ENCODE measurements around the gene AOPEP. TPM values are rescaled to one million over a fixed set of nuclear protein-coding genes. Genes with fewer than 3 reads are reported as not detected.

The AOPEP gene, protein sequence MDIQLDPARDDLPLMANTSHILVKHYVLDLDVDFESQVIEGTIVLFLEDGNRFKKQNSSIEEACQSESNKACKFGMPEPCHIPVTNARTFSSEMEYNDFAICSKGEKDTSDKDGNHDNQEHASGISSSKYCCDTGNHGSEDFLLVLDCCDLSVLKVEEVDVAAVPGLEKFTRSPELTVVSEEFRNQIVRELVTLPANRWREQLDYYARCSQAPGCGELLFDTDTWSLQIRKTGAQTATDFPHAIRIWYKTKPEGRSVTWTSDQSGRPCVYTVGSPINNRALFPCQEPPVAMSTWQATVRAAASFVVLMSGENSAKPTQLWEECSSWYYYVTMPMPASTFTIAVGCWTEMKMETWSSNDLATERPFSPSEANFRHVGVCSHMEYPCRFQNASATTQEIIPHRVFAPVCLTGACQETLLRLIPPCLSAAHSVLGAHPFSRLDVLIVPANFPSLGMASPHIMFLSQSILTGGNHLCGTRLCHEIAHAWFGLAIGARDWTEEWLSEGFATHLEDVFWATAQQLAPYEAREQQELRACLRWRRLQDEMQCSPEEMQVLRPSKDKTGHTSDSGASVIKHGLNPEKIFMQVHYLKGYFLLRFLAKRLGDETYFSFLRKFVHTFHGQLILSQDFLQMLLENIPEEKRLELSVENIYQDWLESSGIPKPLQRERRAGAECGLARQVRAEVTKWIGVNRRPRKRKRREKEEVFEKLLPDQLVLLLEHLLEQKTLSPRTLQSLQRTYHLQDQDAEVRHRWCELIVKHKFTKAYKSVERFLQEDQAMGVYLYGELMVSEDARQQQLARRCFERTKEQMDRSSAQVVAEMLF
- total RNA-seq, result 119 TPM

DNA sequence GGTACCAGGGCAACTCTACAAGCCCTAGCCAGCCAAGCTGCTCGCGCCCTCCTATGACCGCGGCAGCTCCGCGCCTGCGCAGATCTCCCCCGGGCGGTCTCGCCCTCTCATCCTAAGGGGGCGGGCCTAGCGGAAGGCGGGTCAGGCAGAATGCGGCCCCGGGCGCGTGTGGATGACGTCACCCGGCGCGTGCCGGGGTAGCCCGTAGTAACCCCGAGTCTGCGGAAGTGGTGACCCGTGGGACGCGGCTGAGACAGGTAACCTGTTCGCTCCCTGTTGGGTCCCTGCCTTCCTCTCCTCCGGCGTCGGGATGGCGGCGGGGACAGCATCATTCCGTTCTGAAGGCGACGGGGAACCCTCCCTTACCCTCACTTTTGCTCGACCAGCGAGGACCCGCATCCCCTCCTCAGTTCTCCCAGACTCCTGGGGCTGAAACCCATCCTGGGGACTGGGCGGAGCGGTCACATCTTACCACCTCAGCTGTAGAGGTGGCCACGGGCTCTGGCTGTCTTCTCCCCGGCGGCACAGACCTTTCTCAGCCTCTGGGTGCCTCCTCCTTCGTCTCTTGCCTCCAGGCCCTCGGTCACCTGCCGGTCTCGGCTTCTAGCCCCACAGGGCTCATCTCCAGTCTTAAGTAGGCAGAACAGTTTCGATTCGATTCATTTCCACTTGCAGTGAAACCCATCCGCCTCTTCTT, at the start of gene AOPEP:
Gene AOPEP, plus strand, starts transcription at position 205 of the 697 bp plus-strand sequence. CDS start 33,085 bp downstream, outside the sequence.
- DNase-seq, result peak; percentile 91

DNA sequence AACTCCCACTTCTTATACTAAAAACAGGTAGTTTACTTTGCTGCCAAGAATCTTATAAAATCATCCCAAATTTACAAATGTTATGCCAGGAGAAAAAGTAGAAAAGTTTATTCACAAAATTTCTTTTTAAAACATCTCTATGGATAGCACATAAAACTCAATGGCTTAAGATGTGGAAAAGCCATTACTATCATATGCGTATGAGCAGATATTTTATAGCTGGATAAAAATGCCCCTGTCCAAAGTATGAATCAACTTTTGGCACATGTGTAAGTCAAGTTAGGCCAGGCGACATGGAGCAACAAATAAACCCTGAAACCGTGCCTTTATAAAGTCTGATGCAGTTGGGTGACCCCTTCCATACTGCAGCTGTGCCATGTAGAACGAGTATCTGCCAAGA, 48.6 kb upstream of the AOPEP start:
- DNase-seq, result peak; percentile 59

DNA sequence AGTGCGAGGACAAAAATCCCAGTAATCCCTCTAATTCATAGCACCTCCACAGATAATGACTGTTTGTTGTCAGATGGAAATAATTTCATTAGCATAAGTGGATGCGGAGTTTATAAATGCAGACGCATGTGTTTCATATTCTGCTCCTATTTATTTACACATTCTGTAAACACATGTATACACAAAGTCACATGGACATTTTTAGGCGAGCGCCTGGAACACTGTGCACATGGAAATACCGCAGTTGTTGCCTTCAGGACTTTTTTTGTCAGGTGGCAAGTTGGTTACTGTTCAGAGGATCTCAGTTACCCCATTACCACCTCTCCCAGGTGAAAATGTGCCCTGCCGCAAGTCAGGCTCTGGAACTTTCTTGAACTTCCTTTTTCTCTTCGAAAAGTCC, 46.9 kb upstream of the AOPEP start:
- peak; percentile 70 for DNase-seq

GRCh38 chr9:94680020-94680419, 46.5 kb upstream of the AOPEP start:
- DNase-seq, result no peak

- no peak for DNase-seq
Measured at GRCh38 chr9:94680621-94681020, 45.9 kb upstream of the AOPEP start.

DNA sequence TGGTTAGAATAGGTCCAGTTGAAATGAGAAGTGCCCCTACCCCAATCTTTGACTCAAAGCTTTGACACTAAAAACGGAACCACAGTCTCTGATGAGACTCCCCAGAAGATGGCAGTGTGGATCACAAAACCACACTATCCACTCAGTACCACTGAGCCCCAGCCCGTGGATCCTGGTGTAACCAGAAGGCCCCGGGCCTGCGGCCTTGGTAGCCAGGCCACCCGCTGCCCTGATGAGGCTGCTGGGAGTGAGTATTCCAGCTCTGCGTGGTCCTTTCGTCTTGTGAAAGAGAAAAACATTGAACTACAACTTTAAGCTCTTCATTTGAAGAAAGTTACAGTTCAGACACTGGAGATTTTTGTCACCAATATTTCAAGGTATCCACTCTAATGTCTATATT, 45.0 kb upstream of the AOPEP start:
- DNase-seq, result peak; percentile 42

- no peak for DNase-seq
Measured at GRCh38 chr9:94685359-94685758, 41.1 kb upstream of the AOPEP start.

DNA sequence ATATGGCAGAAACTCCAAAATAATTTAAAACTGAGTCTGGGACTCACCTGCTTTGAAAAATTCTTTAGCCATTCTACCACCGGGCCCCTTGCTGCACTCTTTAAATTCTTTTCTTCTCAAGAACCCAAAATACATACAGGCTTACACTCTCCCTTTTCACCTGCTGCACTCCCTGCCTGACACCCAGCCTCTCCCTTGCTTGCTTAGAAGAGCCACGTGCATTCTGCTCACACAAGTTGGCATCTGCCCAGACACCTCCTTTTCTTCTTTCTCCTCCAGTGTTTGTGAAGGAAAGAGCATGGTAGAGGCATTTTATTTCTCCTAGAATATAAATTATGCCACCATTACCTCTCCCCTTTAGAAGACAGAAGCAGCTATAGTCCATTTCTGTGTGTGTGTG, 39.0 kb upstream of the AOPEP start:
- DNase-seq, result no peak

DNA sequence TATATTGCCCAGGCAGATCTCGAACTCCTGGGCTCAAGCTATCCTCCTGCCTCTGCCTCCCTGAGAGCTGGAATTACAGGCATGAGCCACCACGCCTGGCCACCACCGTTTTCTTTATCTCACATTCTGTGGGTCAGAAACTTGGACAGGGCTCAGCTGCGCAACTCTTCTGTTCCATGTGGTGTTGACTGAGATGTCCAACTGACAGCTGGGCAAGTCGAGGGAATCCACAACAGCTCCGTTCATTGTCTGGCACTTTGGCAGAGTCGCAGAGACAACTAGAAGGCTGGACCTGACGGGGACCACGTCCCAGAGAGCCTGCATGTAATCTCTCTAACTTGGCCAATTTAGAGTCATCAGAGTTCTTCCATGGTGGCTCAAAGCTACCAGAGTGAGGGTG, 36.2 kb upstream of the AOPEP start:
- DNase-seq, result no peak

GRCh38 chr9:94692601-94693000, 33.9 kb upstream of the AOPEP start:
- no peak for DNase-seq

DNA sequence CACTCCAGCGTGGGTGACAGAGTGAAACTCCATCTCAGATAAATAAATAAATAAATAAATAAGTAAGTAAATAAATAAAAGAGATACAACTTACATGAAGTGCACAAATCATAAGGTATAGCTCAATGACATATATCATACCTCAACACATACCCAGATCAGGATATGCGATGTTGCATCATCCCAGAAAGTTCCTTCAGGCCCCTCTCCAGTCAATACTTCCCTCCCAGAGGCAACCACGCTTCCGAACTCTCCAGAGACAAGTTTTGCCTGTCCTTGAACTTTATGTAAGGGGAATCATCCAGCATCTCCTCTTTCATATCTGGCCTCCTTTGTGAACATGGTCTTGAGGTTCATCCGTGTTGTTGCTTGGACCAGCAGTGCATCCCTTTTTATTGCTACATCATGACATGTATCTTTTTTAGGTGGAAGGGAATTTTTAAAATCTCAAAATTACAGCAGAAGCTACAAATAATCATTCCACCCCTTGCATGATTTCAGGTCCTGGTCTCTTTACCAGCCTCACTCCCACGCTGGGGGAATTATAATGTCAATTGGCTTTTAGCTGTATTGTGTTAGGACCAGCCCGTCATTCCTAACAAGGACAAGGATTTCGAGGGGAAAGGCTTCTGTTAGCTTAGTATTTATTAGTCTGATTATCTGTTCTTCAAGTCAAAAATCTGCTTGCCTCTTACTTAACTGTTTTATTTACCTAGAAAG, 32.9 kb upstream of the AOPEP start:
- DNase-seq, result no peak

DNA sequence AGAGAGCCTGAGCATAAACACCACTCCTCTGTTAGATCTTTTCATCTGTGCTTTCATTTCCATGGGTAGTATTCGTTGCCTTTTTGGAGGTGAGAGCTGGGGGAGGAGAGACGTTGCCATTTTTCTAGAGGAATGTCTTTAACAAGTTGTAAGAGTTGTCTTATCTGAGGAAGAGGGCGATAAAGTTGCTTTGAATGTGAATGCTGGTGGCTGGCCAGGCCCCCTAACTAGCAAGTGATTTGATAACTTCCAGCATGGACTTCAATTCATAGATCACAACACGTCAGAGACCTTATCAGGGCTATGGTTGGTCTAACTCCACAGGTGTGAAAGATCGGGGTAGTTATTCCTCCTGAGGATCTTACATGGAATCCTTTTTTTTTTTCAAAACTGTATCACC, 30.0 kb upstream of the AOPEP start:
- DNase-seq, result no peak

GRCh38 chr9:94697972-94698581, 28.4 kb upstream of the AOPEP start:
- DNase-seq, result no peak

DNA sequence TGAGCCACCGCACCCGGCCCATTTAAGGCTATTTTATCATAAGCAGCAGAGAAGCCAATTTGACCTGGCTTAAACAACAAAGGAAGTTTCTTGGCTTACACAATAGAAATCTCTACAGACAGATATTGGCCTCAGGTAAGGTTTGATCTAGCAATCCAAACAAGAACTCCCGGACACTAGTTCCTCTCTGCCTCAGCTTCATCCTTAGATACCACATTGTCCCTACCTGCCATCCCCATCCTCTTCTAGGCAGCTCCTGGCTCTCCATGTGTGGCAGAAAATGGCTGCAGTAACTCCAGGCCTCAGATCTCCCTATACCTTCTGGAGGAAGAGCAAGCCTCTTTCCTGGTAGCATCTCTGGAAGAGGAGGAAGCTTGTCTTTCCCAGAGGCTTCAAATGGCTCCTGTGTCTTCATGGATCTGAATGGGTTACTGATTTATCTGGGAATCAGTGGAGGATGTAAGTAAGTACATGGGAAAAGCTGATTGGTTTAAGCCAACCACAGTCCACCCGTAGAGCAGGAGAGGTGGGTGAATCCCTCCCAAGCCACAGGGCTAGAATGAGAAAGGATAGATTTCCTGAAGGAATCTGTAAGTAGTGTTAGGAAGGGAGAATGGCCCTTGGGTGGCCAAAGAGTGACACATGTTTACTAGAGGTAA, 26.7 kb upstream of the AOPEP start:
- DNase-seq, result no peak

DNA sequence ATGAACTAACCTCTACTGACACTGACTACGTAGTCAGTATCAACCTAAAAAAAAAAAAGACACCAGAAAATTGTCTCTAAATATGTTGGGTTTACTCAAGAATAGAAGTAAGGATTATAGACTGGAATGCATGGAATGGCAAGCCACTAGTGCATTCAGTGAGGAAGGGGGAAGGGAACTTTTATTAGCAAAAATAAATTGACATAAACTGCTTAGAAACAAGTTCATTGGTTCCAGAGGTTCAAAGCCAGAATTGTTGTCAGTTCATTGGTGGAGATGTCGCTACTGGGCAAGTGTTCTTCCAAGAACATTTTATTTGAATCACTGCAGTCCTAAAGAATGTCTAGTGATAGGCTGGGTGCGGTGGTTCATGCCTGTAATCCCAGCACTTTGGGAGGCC, 26.1 kb upstream of the AOPEP start:
- no peak for DNase-seq

DNA sequence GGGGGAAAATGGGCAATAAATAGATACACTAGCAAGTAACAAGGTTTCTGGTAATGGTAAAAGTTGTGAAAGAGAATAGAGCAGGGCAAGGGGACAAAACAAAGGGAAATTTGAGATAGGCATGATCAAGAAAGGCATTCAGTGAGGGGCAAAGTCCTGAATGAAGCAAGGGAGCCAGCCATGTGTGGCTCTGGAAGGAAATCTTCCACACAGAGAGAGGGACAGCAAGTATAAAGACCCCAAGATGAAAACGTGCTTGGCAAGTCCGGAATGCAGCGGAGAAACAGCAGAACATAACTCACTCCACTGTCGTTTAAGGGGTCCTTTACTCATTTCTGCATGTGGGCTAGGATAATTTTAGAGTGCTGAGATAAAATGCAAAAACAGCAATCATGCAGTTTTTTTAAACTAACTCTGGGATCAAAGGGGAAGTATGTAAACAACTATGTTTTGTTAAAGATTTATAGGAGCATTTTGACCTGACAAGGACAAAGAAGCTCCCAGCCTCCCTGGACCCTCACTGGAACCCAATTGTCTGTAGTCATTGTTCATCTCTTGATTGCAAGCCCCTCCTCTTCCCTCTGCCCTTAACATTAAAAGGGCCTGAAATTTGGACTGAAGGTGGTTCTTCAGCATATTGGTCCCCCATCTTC, 22.9 kb upstream of the AOPEP start:
- DNase-seq, result no peak

DNA sequence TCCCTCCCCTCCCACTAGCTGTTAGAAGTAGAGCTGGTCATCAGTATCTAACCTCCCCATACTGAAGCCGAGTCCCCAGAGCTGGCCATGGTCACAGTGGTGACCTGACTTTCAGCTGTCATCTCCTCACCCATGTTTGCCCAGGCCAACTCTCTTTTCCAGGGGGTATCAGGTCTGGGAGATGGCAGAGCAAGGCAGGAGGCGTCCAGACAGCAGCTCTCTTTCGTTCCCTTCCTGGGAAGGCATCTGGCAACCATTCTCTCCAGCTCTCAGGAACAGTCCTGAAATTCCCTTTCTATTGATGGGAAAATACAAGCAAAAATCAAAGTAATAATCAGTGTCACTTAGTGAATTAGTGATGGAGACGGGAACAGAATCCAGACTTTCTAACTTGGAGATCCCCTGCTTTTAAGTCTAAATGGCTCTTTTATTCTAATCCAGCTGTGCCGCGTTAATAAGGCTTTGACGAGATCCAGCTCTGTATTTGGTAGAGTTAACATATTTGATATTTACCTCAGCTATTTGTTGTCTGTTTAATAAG, 21.3 kb upstream of the AOPEP start:
- peak; percentile 15 for DNase-seq

DNA sequence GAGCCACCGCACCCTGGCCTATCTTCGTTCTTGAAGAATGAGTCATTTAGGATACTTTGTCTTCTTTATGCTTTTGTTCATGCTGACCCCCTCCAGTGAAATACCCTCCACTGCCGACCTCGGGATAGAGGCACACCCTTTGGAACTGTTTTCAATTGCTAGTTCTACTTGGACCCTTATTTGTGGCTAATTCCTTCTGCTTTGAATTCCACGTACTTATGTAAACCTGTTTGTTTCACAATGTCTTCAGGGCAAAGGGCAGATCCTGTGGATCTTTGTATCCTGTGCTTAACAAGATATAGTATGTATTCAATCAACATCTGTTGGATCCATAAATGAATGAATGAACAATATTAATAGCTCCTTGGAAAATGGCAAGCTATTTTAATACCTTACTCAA, 19.6 kb upstream of the AOPEP start:
- DNase-seq, result no peak

GRCh38 chr9:94713436-94714215, 12.9 kb upstream of the AOPEP start:
- peak; percentile 61 for DNase-seq

DNA sequence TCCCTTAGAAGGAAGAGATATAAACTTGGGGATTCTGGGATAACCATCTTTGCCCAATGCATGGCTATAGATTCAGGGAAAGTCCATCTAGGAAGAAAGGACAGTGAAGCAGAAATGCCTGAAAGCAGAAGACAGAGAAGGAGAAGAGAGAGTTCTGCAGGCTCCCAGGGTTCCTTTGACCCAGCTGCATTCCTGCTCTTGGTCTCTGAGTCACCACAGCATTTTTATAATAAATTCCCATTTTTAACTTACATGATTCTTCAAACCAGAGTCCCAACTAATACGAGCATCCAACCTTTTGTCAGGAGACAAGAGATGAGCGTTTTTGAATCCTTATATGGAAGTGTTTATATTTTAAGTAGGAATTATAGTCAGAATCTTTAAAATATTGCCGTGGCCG, 12.0 kb upstream of the AOPEP start:
- DNase-seq, result no peak
